ENCODE data around the gene LRRC74B.
"Not testable (repeated sequence)": the region's sequence is repeated elsewhere in the genome, so short reads cannot be mapped to it uniquely, and the experiment has no call there.

The LRRC74B gene, protein sequence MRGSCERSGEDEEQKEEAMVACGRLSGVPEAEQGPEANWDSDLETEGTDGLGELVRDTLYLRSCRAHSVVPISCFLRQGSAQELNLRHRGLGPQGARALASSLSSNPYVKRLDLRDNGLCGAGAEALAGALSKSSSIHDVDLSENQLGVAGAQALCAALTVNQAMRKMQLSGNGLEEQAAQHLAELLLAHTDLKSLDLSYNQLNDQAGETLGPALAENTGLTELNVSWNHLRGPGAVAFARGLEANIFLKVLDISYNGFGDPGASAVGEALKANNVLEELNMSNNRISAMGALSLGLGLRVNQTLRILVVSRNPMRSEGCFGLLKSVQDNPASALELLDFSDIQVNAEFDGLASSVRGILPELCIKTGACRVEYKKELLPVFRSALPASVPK

DNA sequence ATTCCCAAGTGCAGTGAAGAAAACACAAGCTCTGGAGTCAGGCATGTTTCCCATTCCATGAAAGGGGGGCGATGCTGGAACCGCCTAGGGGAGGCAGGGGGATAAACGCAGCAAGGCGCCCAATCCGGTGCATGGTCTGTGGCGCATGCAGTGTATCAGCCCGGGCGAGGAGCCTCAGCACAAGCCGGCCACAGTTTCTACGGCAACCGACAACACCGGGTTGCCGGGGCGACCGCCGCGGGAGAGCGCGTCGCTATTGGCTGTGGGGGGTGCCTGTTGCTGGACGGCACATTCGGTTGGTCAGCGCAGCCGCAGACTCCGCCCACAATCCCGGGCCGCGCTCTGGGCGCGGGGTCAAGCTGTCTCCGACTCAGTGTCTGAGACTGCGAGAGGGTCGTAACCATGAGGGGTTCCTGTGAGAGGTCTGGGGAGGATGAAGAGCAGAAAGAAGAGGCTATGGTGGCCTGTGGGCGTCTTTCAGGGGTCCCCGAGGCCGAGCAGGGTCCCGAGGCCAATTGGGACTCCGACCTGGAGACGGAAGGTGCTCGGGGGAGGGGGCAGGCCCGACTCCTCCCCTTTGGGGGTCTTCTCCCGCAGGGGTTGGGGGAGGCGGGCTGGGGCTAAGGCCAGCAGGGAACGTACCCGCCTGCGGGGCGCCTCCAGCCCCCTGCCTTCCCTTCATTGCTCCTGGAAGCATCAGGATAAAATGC lies at the start of gene LRRC74B:
TSS of gene LRRC74B (plus strand) at position 362 of the 710 bp plus-strand sequence. CDS start at position 403, 41 bp downstream.
- peak; percentile 82 for DNase-seq (ENCODE audit: low spot score)

DNA sequence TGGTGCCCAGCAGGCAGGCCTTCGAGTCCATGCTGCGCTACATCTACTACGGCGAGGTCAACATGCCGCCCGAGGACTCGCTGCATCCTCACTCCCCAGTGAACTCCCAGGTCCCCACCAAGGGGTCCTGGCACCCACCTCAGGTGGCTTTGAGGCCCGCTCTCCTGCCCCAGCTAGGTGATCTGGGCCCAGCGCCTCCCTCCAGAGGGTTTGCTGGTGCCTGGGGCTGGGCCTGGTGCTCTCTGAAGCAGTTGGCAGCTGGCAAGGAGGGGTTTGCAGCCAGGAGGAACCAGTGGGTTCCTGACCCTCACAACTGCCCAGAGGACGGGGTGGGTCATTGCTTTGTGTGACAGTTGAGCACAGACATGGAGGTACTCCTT lies 49.7 kb upstream of the LRRC74B start:
- DNase-seq (ENCODE audit: low spot score): no peak

- no peak for DNase-seq (ENCODE audit: low spot score)
Measured at GRCh38 chr22:20996598-20997535, 48.9 kb upstream of the LRRC74B start.

- no peak for DNase-seq (ENCODE audit: low spot score)
Measured at GRCh38 chr22:20997536-20998257, 48.0 kb upstream of the LRRC74B start.

DNA sequence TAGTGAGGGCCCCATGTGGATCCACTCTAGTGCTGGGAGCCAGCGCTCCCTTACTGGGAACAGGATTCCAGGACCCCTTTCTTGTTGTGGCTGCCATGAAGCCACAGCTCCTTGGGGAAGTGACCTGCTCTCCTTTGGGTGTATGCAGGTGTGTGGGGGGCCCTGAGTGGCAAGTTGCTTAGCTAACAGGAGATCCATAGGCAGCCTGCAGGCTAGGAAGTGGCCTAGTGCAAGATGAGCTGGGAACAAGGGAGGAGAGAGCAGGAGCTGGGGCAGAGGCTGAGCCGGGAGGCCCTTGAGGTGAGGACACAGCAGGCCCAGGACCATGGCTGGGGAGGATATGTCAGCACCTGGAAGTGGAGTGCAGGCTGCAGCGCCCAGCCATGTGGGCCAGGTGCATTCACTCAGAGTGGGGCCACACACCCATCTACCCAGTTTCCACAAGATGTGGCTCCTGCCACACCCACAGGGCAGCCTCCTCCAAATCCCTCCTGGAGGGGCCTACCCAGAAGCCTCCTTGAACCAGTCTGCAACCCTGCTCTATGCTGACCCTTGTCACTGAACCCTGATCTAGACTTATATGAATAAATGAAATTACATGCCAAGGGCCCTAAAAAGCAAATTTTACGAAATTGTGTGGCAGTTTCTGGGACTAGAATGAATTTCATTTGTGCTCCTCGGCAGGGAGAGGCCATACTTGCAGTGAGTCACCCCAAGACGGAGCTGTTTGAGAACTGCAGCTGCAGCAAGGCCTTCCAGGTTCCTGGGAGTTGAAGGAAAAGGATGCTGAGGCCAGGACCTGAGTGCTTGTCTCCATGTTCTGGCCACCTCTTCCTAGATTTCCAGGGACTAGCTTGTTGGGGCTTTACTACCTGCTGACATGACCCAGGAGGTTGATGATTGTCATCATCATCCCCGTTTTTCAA lies 47.1 kb upstream of the LRRC74B start:
- no peak for DNase-seq (ENCODE audit: low spot score)

GRCh38 chr22:20999350-21000206 lies 46.2 kb upstream of the LRRC74B start:
- no peak for DNase-seq (ENCODE audit: low spot score)

DNA sequence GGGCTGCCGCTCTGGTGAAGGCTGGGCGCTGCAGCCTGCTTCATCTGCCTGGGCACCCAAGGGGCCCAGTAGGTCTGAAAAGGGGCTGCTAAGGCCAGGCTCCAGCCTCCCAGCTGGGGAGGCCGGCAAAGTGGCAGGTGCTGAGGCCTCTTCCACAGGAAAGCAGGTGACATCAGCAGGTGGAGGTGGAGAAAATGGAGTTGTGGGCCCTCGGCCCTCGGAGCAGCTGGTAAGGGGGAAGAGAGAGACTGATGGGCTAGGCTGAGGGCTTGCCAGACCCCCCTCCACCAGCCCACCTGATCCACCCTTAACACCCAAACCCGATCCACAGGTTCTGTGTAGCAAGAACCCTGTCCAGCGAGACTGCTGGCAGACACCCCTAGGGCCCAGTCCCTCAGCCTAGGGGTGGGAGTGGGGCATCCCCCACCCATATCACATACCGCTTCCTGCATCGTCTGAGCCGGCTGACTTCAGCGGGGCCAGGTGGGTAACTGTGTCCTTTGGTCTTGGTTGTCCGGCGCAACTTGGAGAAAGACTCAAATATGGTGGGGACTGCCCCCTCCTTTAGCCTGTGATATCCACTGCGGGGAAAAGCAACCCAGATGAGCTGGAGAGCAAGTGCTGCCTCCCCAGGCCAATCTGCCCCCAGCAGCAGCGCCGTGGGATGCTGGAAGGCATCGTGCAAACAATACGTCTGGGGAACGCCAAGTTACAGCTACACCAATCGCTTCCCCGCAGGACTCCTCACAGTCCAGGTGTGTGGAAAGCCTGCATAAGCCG lies 45.3 kb upstream of the LRRC74B start:
- DNase-seq (ENCODE audit: low spot score): no peak

GRCh38 chr22:21000987-21001600 lies 44.7 kb upstream of the LRRC74B start:
- no peak for DNase-seq (ENCODE audit: low spot score)

DNA sequence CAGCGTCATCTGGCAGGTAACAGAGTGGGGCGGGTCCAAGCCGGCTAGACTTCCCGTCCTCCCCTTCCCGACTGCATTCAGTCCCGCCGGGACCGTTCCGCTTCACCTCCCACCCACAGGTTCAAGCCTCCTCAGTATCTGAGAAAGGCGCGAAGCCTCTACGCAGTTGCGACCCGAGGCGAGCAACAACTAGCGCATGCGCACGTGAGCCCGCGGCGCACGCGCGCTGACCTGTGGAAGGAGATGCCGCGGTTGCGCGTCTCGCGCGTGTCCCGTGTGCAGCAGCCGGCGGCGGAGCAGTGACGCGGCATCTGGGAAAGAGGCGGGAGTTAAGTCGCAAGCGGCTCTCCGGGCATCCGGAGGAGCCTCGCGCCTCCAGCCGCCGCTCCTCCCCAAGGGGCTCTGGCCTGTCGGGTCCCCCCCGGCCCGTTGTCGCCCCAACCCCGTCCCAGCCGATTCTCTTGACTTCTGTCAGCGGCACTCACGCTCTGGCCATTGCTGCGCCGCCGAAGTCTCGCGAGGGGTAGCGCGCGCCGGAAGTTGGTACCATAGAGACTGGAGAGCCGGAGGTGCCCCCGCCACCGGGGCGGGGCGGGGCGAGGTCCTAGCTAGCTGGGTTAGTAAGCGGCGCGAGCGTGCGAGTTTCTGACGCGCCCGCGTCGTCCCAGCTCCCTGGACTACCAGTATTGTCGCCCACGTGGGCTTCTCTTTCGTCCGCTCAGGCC lies 44.0 kb upstream of the LRRC74B start, which contains the start of gene THAP7:
TSS of gene THAP7 (minus strand) at position 518 of the 725 bp plus-strand sequence. CDS start at position 311, 207 bp downstream.
- peak; percentile 96 for DNase-seq (ENCODE audit: low spot score)

- DNase-seq (ENCODE audit: low spot score): no peak
Measured at GRCh38 chr22:21003782-21004181, 42.0 kb upstream of the LRRC74B start.

DNA sequence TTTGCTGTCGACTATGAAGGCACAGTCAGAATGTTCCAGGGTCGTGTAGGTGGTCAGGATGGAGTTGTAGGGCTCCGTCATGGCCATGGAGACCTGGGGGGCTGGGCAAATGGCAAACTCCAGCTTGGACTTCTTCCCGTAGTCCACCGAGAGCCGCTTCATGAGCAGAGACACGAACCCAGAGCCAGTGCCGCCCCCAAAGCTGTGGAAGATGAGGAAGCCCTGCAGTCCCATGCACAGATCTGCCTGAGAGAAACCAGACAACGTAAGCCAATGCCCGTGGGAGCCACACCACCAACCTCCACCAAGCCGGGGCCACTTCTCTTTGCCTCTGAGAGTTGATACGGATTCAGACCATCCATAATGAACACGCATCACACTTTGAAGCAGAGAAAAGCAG lies 36.5 kb upstream of the LRRC74B start:
- DNase-seq (ENCODE audit: low spot score): not testable (repeated sequence)

GRCh38 chr22:21009638-21010425 lies 35.9 kb upstream of the LRRC74B start:
- peak; percentile 27 for DNase-seq (ENCODE audit: low spot score)

- no peak for DNase-seq (ENCODE audit: low spot score)
Measured at GRCh38 chr22:21010426-21011113, 35.2 kb upstream of the LRRC74B start.

DNA sequence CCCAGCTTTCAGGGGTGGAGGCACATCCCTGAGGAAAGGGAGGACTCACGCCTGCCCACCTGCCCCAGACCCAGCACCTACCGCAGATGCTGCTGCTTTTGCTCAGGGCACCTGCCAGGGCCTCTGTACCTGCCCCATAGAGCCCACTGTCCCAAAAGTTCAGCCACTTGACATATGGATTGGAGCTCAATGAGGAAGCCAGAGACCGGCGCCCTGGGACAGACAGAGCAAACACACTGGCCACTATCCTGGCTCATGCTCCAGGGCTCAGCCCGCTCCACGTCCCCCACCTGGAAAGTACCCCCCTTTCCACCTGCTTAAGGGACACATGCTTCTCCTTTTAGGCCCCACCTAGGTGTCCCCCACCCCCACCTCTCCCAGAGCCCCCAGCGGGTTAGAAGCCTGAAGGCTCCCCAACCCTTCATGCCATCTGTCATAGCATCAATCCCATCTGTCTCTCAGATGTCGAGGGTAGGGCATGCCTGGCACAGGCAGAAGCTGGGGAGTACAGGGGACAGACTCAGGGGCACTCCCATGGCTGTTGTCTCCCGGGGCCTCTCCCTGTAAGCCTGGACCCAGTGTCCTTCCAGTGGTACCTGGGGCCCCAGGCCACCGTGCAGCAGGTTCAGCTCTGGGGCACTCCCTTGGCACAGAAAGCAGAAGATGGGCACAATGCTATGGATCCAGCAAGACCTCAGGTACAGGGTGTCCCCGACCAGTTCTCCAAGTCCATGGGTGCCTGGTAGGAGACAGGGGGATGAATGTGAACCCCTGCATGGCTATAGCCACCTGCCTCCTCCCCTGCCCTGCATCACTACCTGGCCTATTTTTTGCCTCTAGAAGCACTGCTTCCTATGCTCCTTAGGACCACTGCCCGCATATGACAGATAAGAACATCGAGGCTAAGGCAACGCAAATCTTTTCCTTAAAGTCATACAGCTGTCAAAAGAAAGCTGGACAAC lies 33.0 kb upstream of the LRRC74B start:
- DNase-seq (ENCODE audit: low spot score): no peak

Data from kidney capillary endothelial cell (primary cell).